NCI-H226 (cell line): ENCODE results near the gene HAND2.

Experiments
- DNase-seq: peaks from one replicate; pipeline ENCODE4 v3.0.0-alpha.2; 2015

Gene HAND2

GRCh38 chr4:173500841-173501591, 29.0 kb downstream of the HAND2 start:
- no peak for DNase-seq

DNA sequence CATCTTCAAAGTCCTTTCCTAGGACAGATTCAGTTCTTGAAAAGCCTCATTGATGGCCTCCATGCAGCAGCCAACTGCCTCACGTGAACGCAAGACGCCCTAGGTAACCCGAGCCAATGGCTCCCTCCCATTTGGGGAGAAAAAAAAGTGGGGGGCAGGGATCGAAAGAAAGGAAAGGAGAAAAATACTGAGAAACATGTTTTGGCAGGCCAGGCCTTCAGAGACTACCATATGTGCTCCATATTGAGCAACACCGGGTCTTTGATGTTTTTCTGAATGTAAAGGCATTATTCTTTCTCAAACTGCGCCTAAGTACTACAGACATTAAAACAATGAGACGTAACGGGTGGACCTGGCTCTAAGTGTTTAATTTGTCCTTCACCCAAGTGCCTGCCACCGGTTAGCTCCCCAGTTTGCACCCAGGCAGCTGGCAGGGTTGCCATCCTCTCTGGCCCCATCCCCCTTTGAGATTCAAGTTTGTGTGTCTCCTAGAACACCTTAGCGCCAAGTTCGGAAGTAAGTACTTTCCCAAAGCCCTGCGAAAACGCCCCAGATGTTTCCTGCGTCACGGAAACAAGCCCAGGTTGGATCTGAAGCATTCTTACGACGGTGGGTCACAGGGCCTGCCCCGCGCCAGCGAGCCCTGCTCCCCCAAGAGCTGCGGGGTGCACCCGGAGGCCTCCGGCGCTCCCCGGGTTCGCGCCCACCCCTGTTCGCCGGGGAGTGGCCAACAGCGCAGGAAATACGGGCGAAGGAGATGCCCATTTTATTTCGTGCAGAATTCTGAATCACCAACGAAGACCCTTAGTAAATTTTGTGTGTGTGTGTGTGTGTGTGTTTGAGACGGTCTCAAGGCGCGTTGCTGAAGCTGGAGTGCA, 30.1 kb downstream of the HAND2 start:
- no peak for DNase-seq

- no peak for DNase-seq
These were observed 31.3 kb downstream of the HAND2 start for GRCh38 chr4:173498771-173499170.

DNA sequence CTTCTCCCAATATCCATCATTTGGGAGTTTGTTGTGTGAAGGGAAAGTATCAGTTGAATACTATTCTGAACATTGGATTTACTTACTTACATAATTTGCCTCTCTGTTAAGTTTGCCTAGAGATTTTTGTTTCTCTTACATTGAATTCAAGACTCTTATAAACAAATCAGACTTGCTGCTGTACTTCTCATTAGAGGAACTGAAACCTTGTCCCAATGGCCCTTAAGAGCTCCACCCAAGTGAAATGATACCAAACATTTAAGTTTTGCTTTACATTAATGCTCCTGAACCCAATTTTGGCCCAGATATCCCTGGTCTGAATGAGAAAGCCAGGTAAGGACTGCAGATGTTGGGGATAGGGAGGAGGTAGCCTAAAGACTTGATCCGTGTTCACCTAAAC, 32.0 kb downstream of the HAND2 start:
- no peak for DNase-seq

DNA sequence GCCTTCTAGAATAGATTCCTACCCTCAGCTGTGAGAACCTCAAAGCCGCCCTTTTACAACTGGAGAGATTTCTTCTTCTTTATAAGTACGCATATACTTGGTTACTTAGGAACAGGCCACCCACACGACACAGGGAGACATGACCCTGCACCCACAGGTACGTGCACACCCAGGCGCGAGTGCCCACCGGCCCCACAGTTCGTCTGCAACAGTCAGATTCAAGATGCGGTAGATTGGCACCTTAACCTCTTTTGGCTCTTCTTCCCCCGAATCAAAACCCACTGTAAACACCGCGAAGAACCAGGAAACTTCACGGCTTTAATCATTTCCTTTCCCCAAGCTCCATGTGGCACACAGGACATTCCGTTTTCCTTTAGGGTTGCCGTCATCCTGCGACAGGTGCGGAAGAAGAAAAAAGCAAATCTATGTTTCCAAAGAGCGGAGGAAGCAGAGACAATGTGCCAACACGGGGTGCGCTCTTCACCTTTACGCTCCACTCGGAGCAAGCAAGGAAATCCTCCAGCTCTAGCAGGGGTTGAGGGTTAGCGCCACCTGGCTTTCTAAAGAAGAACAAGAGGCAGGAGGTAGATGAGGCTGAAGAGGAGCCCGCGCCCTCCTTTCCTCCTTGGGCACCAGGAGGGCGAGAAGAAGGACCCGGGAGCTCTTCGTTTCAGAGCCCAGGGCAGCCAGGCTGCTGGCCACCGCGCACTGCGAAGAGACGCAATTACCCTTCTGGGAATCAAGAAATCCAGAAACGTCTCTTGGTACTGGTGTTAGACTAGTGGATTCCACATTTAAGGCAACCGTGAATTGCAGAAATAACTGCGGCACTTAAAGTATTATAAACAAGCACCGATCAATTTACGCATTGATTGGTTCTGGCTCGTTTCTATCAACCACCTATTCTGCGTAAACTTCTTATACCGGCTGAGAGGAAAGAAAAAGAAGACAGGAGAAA, 35.7 kb downstream of the HAND2 start:
- DNase-seq: peak; percentile 45

DNA sequence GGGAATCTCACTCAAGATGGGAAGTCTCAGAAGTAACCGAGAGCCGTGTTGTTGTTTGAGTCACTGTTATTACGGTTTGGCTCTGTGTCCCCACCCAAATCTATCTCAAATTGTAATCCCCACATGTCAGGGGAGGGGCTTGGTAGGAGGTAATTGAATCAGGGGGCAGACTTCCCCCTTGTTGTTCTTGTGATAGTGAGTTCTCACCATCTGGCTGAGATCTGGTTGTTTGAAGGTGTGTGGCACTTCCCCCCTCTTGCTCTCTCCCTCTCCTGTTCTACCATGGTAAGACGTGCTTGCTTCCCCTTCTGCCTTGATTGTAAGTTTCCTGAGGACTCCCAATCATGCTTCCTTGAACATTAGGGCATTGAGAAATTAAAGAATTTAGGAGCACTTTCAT, 37.0 kb downstream of the HAND2 start:
- DNase-seq: no peak

- DNase-seq: no peak
These were observed 37.7 kb downstream of the HAND2 start for GRCh38 chr4:173492315-173492714.

- peak; percentile 17 for DNase-seq
These were observed 39.1 kb downstream of the HAND2 start for GRCh38 chr4:173490817-173491528.

DNA sequence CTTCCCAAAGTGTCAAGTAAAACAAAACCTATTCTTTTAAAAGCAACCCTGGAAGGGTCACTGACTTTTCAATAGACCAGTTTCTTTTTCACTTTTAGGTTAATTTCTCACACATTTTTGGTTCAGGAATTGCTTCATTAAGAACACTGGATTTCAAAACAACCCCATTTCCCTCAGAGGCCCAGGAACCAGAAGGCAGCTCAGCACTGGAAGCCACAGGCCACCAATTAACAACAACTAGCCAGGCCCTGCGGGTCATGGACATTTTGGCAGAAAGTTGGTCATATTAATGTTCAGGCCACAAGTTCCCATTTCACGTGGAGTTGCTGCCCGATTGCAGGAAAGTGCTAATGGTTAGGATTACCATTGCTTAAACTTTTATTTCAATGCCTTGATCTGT, 39.8 kb downstream of the HAND2 start:
- DNase-seq: no peak

- DNase-seq: peak; percentile 48
These were observed 40.5 kb downstream of the HAND2 start for GRCh38 chr4:173489514-173489913.

- no peak for DNase-seq
These were observed 41.4 kb downstream of the HAND2 start for GRCh38 chr4:173488656-173489055.

DNA sequence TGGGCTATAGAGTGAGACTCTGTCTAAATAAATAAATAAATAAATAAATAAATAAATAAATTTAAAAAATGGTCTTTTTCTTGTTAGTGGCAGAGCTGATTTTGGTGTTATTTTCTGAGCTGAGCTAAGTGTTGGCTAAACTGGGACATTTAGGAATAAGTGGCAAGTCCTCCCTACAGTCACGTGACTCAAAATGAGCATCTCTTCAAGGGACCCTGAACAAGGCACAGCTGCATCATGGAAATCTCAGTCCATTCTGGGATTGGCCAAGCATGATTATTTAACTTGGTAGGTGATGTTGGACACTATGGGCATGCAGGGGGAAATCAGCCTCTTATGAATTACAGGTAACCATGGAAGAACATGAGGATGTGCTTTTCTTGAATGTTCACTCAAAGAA, 42.0 kb downstream of the HAND2 start:
- no peak for DNase-seq

- DNase-seq: no peak
These were observed 43.2 kb downstream of the HAND2 start for GRCh38 chr4:173486714-173487392.

DNA sequence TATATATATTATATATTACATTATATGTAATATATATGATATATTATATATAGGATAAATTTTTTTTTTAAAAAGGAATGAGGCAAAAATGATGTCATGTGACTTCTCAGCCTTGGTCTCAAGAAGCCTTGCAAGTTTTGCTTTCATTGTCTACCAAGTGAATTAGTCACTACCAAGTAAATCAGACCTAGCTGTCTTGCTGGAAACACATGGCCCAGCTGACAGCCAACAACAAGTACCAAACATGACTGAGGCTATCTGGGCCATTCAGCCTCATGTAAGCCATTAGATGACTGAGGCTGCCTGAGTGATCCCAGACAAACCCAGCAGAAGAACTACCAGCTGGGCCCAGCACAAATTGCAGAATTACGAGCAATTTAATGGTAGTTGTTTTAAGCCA, 44.9 kb downstream of the HAND2 start:
- no peak for DNase-seq

GRCh38 chr4:173482330-173482931, 47.6 kb downstream of the HAND2 start:
- DNase-seq: no peak

GRCh38 chr4:173478913-173479283, 51.1 kb downstream of the HAND2 start:
- DNase-seq: no peak

- DNase-seq: no peak
These were observed 51.7 kb downstream of the HAND2 start for GRCh38 chr4:173478201-173478912.

DNA sequence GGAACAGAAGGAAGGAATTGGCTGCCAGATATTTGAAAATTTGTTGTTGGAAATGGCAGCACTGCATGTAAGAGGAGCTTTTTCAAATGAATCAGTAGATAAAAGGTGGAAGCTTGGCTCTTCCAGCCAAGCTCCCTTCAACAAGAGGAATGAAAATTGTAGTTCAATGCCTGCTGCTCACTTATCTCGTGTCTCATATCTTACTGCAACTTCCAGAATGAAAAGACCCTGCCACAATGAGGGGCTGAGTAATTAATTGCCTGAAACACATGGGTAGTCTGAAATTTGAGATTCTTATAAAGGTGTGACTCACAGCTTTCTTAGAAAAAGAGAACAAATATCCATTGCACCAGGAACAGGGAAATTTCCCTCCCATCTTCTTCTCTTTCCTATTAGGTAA, 53.0 kb downstream of the HAND2 start:
- peak; percentile 42 for DNase-seq
